Osteocyte (in vitro differentiated cells): ENCODE data around the gene INTS4. TPM values are rescaled to one million over a fixed set of nuclear protein-coding genes. Genes with fewer than 3 reads are reported as not detected.
"Not testable (repeated sequence)": the region's sequence is repeated elsewhere in the genome, so short reads cannot be mapped to it uniquely, and the experiment has no call there.

ENCODE experiments used
- DNase-seq: peaks from one replicate; pipeline ENCODE4 v3.0.0; 2021; ENCODE audit warnings: mixed read lengths; ENCODE audit not compliant: unreplicated experiment; ENCODE audit errors: extremely low spot score
- H3K27ac Mint-ChIP-seq: one replicate; pipeline ENCODE4 v1.8.0; 2021; ENCODE audit warnings: mild to moderate bottlenecking, mixed read lengths; ENCODE audit not compliant: unreplicated experiment
- H3K27me3 Mint-ChIP-seq: one replicate; pipeline ENCODE4 v1.8.0; 2021; ENCODE audit warnings: mixed read lengths; ENCODE audit not compliant: unreplicated experiment
- H3K36me3 Mint-ChIP-seq: one replicate; pipeline ENCODE4 v1.8.0; 2021; ENCODE audit warnings: mixed read lengths; ENCODE audit not compliant: unreplicated experiment
- H3K4me1 Mint-ChIP-seq: one replicate; pipeline ENCODE4 v1.8.0; 2021; ENCODE audit warnings: mixed read lengths; ENCODE audit not compliant: unreplicated experiment
- H3K4me3 Mint-ChIP-seq: one replicate; pipeline ENCODE4 v1.8.0; 2021; ENCODE audit warnings: mild to moderate bottlenecking, moderate library complexity, mixed read lengths; ENCODE audit not compliant: unreplicated experiment
- H3K9me3 Mint-ChIP-seq: one replicate; pipeline ENCODE4 v1.8.0; 2021; ENCODE audit warnings: mixed read lengths; ENCODE audit not compliant: unreplicated experiment
- CTCF ChIP-seq: fragments of 200-600 bp; sonication (generic); IDR thresholded peaks from 2 replicates; pipeline ENCODE4 v1.5.0; 2021; ENCODE audit warnings: antibody characterized with exemption, mild to moderate bottlenecking, moderate library complexity
- total RNA-seq: library from RNA; stranded (reverse); gene quantifications from 2 replicates; pipeline ENCODE4 v1.2.1, GENCODE V29; 2021

The INTS4 gene
- total RNA-seq, 1 donor from 2014 or later = 37.9 TPM

- peaks cover 27% of the 10 kb centered on the region for H3K4me1 Mint-ChIP-seq
- DNase-seq = no peak
- peaks cover 13% of the 10 kb centered on the region for H3K36me3 Mint-ChIP-seq
- no peak overlapping the region for H3K27ac Mint-ChIP-seq
- H3K27me3 Mint-ChIP-seq = no peaks in the 10 kb centered on the region
- TF ChIP-seq CTCF = no peak
- no peaks in the 10 kb centered on the region for H3K9me3 Mint-ChIP-seq
- no peak overlapping the region for H3K4me3 Mint-ChIP-seq
These were observed 85.2 kb downstream of the INTS4 start for GRCh38 chr11:77909277-77909676.

- no peaks in the 10 kb centered on the region for H3K27me3 Mint-ChIP-seq
- no peak for TF ChIP-seq CTCF
- H3K9me3 Mint-ChIP-seq = no peaks in the 10 kb centered on the region
- H3K4me3 Mint-ChIP-seq = no peak overlapping the region
- no peak for DNase-seq
- H3K36me3 Mint-ChIP-seq = peaks cover 13% of the 10 kb centered on the region
- H3K27ac Mint-ChIP-seq = no peak overlapping the region
- peaks cover 23% of the 10 kb centered on the region for H3K4me1 Mint-ChIP-seq
These were observed 85.6 kb downstream of the INTS4 start for GRCh38 chr11:77908835-77909234.

GRCh38 chr11:77894949-77895348 lies 99.5 kb downstream of the INTS4 start:
- H3K9me3 Mint-ChIP-seq, H3K4me3 Mint-ChIP-seq, H3K27me3 Mint-ChIP-seq, DNase-seq: not testable (repeated sequence)
- H3K27ac Mint-ChIP-seq = peak overlapping the region; percentile 63
- H3K36me3 Mint-ChIP-seq = peaks cover 24% of the 10 kb centered on the region
- H3K4me1 Mint-ChIP-seq = peaks cover 32% of the 10 kb centered on the region

GRCh38 chr11:77891703-77892102 lies 102.8 kb downstream of the INTS4 start:
- not testable (repeated sequence) for H3K27me3 Mint-ChIP-seq, H3K27ac Mint-ChIP-seq, H3K4me3 Mint-ChIP-seq, DNase-seq, H3K9me3 Mint-ChIP-seq
- Mint-ChIP-seq H3K4me1 (peaks cover 28% of the 10 kb centered on the region), H3K36me3 (peaks cover 28% of the 10 kb centered on the region)

- H3K9me3 Mint-ChIP-seq, H3K27ac Mint-ChIP-seq, DNase-seq, H3K27me3 Mint-ChIP-seq, H3K4me3 Mint-ChIP-seq: not testable (repeated sequence)
- H3K4me1 Mint-ChIP-seq = peaks cover 26% of the 10 kb centered on the region
- H3K36me3 Mint-ChIP-seq = peaks cover 30% of the 10 kb centered on the region
These were observed 103.2 kb downstream of the INTS4 start for GRCh38 chr11:77891256-77891655.

- not testable (repeated sequence) for DNase-seq, H3K4me3 Mint-ChIP-seq, H3K27me3 Mint-ChIP-seq, H3K9me3 Mint-ChIP-seq, H3K27ac Mint-ChIP-seq
- Mint-ChIP-seq H3K36me3 (peaks cover 33% of the 10 kb centered on the region), H3K4me1 (peaks cover 20% of the 10 kb centered on the region)
These were observed 103.8 kb downstream of the INTS4 start for GRCh38 chr11:77890619-77891056.

- H3K4me3 Mint-ChIP-seq, H3K9me3 Mint-ChIP-seq, H3K27ac Mint-ChIP-seq, DNase-seq, H3K27me3 Mint-ChIP-seq: not testable (repeated sequence)
- H3K36me3 Mint-ChIP-seq = peaks cover 34% of the 10 kb centered on the region
- H3K4me1 Mint-ChIP-seq = peaks cover 16% of the 10 kb centered on the region
These were observed 104.3 kb downstream of the INTS4 start for GRCh38 chr11:77890100-77890614.

- H3K4me3 Mint-ChIP-seq, H3K9me3 Mint-ChIP-seq, H3K27me3 Mint-ChIP-seq, DNase-seq, H3K27ac Mint-ChIP-seq, H3K4me1 Mint-ChIP-seq: not testable (repeated sequence)
- H3K36me3 Mint-ChIP-seq = peaks cover 40% of the 10 kb centered on the region
These were observed 105.4 kb downstream of the INTS4 start for GRCh38 chr11:77889045-77889444.
